SK-N-SH (cell line): ENCODE data around the gene BCL2L11. TPM values are rescaled to one million over a fixed set of nuclear protein-coding genes. Genes with fewer than 3 reads are reported as not detected.
A peak's percentile ranks its signal among the peaks of the same experiment; 100 is the strongest.

Source experiments
- CTCF ChIA-PET: fragments of 300-600, 350-600 bp; formaldehyde crosslinking; extraction: SDS; loops from one replicate; lab custom pipeline; 2021; lab: Yijun Ruan, JAX
- POLR2A ChIA-PET: fragments of 350-600 bp; sonication (Branson Sonifier 250); formaldehyde crosslinking; extraction: SDS; loops from one replicate; lab custom pipeline; 2020; ENCODE audit warnings: antibody characterized with exemption, inconsistent platforms; lab: Yijun Ruan, JAX
- DNase-seq: peaks from one replicate; pipeline ENCODE4 v3.0.0; 2012
- H2AFZ ChIP-seq: fragments of 200-600 bp; sonication (generic); 2 replicates; pipeline ENCODE4 v1.8.1; 2016; ENCODE audit warnings: antibody characterized with exemption, mild to moderate bottlenecking, low read depth
- H3F3A ChIP-seq: fragments of 200-600 bp; sonication (generic); replicated peaks from 2 replicates; pipeline ENCODE3; 2016; ENCODE audit warnings: antibody characterized with exemption, mild to moderate bottlenecking; ENCODE audit not compliant: insufficient read depth
- H3K27ac ChIP-seq, 2 experiments: fragments of 200-500 bp in 1 of 2; fragments of 200-600 bp in 1 of 2; sonication (Bioruptor generic) in 1 of 2; sonication (generic), shearing (Covaris generic) in 1 of 2; 2 replicates each; pipeline versions ENCODE4 v1.5.1 to v1.6.1; 2014 to 2016; ENCODE audit warnings: low read depth in 2 of 2, inconsistent platforms in 1 of 2, low read length in 1 of 2, mild to moderate bottlenecking in 1 of 2, mixed read lengths in 1 of 2
- H3K27me3 ChIP-seq: fragments of 200-600 bp; sonication (generic), shearing (Covaris generic); 2 replicates; pipeline ENCODE4 v1.6.1; 2016; ENCODE audit warnings: mixed run types; ENCODE audit not compliant: insufficient read depth
- H3K36me3 ChIP-seq, 2 experiments: fragments of 200-500 bp in 1 of 2; fragments of 200-600 bp in 1 of 2; sonication (Bioruptor generic) in 1 of 2; sonication (generic) in 1 of 2; replicated peaks in 1 of 2; 2 replicates each; pipeline versions ENCODE3 to v1.5.1; 2014 to 2016; ENCODE audit warnings: low read length in 1 of 2, mild to moderate bottlenecking in 1 of 2; ENCODE audit not compliant: insufficient read depth in 2 of 2, control insufficient read depth in 1 of 2
- H3K4me1 ChIP-seq, 2 experiments: fragments of 200-500 bp in 1 of 2; fragments of 200-600 bp in 1 of 2; sonication (Bioruptor generic) in 1 of 2; sonication (generic), shearing (Covaris generic) in 1 of 2; 2 replicates each; pipeline versions ENCODE4 v1.5.1 to v1.6.1; 2014 to 2016; ENCODE audit warnings: low read depth in 1 of 2, low read length in 1 of 2, mixed run types in 1 of 2; ENCODE audit not compliant: insufficient read depth in 2 of 2, control insufficient read depth in 1 of 2
- H3K4me2 ChIP-seq: fragments of 200-600 bp; sonication (generic), shearing (Covaris generic); 2 replicates; pipeline ENCODE4 v1.6.1; 2017; ENCODE audit warnings: mixed run types
- H3K4me3 ChIP-seq, 2 experiments: fragments of 200-500 bp in 1 of 2; fragments of 200-600 bp in 1 of 2; sonication (Bioruptor generic) in 1 of 2; sonication (generic), shearing (Covaris generic) in 1 of 2; 2 replicates each; pipeline versions ENCODE4 v1.5.1 to v1.8.1; 2014 to 2016; ENCODE audit warnings: low read depth in 2 of 2, inconsistent platforms in 1 of 2, low read length in 1 of 2, mild to moderate bottlenecking in 1 of 2, mixed read lengths in 1 of 2, moderate library complexity in 1 of 2
- H3K79me2 ChIP-seq: fragments of 200-600 bp; sonication (generic); 2 replicates; pipeline ENCODE4 v1.8.1; 2017; ENCODE audit warnings: mild to moderate bottlenecking; ENCODE audit not compliant: insufficient read depth
- H3K9ac ChIP-seq: fragments of 200-600 bp; sonication (generic); 2 replicates; pipeline ENCODE4 v1.6.1; 2017; ENCODE audit warnings: mixed run types
- H3K9me2 ChIP-seq: fragments of 200-600 bp; sonication (generic); 2 replicates; pipeline ENCODE4 v1.6.1; 2017; ENCODE audit warnings: mixed run types
- H3K9me3 ChIP-seq: fragments of 200-600 bp; sonication (generic); 2 replicates; pipeline ENCODE4 v1.6.1; 2017; ENCODE audit warnings: mixed run types, mild to moderate bottlenecking, moderate library complexity
- H4K20me1 ChIP-seq: fragments of 200-600 bp; sonication (generic); 2 replicates; pipeline ENCODE4 v1.6.1; 2017; ENCODE audit warnings: mild to moderate bottlenecking, mixed run types; ENCODE audit not compliant: insufficient read depth
- CHD2 ChIP-seq: fragments of 150-350 bp; IDR thresholded peaks from 2 replicates; pipeline ENCODE4 v1.6.1; 2018; ENCODE audit warnings: low read length; ENCODE audit not compliant: partially characterized antibody
- CTCF ChIP-seq: fragments of 200-600 bp; sonication (generic); IDR thresholded peaks from 2 replicates; pipeline ENCODE4 v1.6.1; 2017; ENCODE audit warnings: antibody characterized with exemption, mild to moderate bottlenecking, moderate library complexity
- MEF2A ChIP-seq: IDR thresholded peaks from 2 replicates; pipeline ENCODE4 v1.4.0; 2012; ENCODE audit warnings: low read depth, borderline replicate concordance
- MXI1 ChIP-seq: IDR thresholded peaks from 2 replicates; pipeline ENCODE4 v1.6.1; 2012; ENCODE audit warnings: mild to moderate bottlenecking, low read depth, low read length, improper control_type of control experiment
- NRF1 ChIP-seq: IDR thresholded peaks from 2 replicates; pipeline ENCODE4 v1.6.1; 2012; ENCODE audit warnings: low read depth, mild to moderate bottlenecking, low read length
- PBX3 ChIP-seq: IDR thresholded peaks from 2 replicates; pipeline ENCODE4; 2012
- RAD21 ChIP-seq: IDR thresholded peaks from 2 replicates; pipeline ENCODE4 v1.6.1; 2012; ENCODE audit warnings: mild to moderate bottlenecking, low read length
- REST ChIP-seq: IDR thresholded peaks from 2 replicates; pipeline ENCODE4 v1.6.1; 2012; ENCODE audit warnings: mild to moderate bottlenecking, low read depth, low read length, moderate library complexity
- SMC3 ChIP-seq: IDR thresholded peaks from 2 replicates; pipeline ENCODE4 v1.6.1; 2012; ENCODE audit warnings: low read depth, low read length, improper control_type of control experiment
- WGBS: methylation state at CpG from one replicate; pipeline ENCODE4 v1.1.6; 2017; ENCODE audit warnings: low lambda C conversion rate; 5-methylcytosine and 5-hydroxymethylcytosine counted together
- polyA plus RNA-seq, 3 experiments: library from polyadenylated mRNA; depleted of rRNA; stranded (reverse); fragments of >200 nt; gene quantifications; 2 replicates each; pipeline ENCODE4 v1.2.3, GENCODE V29; 2012

BCL2L11 gene
- polyA plus RNA-seq, 1 of the 3 experiments (the other 2 are of a cell fraction), result 3.3 TPM

GRCh38 chr2:111133603-111134002 is 12.9 kb downstream of the BCL2L11 start:
- CTCF ChIA-PET, result interaction anchor here (3.5 kb wide), 1 partner anchor 12 kb away, joined by 31 read pairs; no protein-coding TSS in a partner anchor
- Histone ChIP-seq H3K27ac (no peak overlapping the region), H4K20me1 (no peaks in the 10 kb centered on the region; the same call in 1 of the 2 replicates), H3F3A (no peaks in the 10 kb centered on the region), H3K79me2 (0 out of 2 replicates have a peak, but pooled peaks cover 4% of the 10 kb centered on the region), H3K4me1 (peaks cover 0 to 16% of the 10 kb centered on the region in 2 experiments; a peak in 1 of 4 replicates), H3K36me3 (peaks cover 20 to 53% of the 10 kb centered on the region in 2 experiments), H2AFZ (no peak overlapping the region), H3K4me3 (no peak overlapping the region), H3K9ac (no peak overlapping the region), H3K9me3 (no peaks in the 10 kb centered on the region)
- 94% methylated on average over 2 of the region's 2 CpGs for whole genome bisulfite sequencing
- no peak for DNase-seq
- POLR2A ChIA-PET, result interaction anchor here (0.8 kb wide), 1 partner anchor 13 kb away, joined by 4 read pairs; the partner anchor contains the start of gene BCL2L11
- TF ChIP-seq RAD21 (no peak), NRF1 (no peak), MXI1 (no peak), MEF2A (no peak), CTCF (no peak), SMC3 (no peak)
- TF ChIP-seq, all 33 proteins: peak for 0
- Histone ChIP-seq H3K27me3 (no peaks in the 10 kb centered on the region), H3K4me2 (no peak overlapping the region), H3K9me2 (no peaks in the 10 kb centered on the region)

- no peaks in the 10 kb centered on the region for H3F3A ChIP-seq
- H3K4me3 ChIP-seq, result no peak overlapping the region
- H4K20me1 ChIP-seq, result no peaks in the 10 kb centered on the region; the same call in 1 of the 2 replicates
- peaks cover 16 to 49% of the 10 kb centered on the region in 2 experiments for H3K36me3 ChIP-seq
- no peak overlapping the region; a peak in 1 of 4 replicates for H3K27ac ChIP-seq
- no peak overlapping the region for H3K9ac ChIP-seq
- H3K9me2 ChIP-seq, result no peaks in the 10 kb centered on the region
- H3K9me3 ChIP-seq, result no peaks in the 10 kb centered on the region
- TF ChIP-seq CTCF (peak; percentile 35), CHD2 (no peak), PBX3 (no peak), REST (no peak)
- TF ChIP-seq, all 33 proteins: peak for 1
- POLR2A ChIA-PET, result no interaction called here
- CTCF ChIA-PET, result interaction anchor here (3.5 kb wide), 1 partner anchor 11 kb away, joined by 31 read pairs; no protein-coding TSS in a partner anchor
- Histone ChIP-seq H2AFZ (no peak overlapping the region), H3K4me2 (no peak overlapping the region), H3K27me3 (no peaks in the 10 kb centered on the region), H3K4me1 (peaks cover 0 to 12% of the 10 kb centered on the region in 2 experiments; a peak in 1 of 4 replicates), H3K79me2 (0 out of 2 replicates have a peak, but pooled peaks cover 4% of the 10 kb centered on the region)
- 92% methylated on average over 2 of the region's 2 CpGs for WGBS
- no peak for DNase-seq
These were observed 13.3 kb downstream of the BCL2L11 start for GRCh38 chr2:111134055-111134454.
